ENCODE data around the gene CXCL14.

The CXCL14 gene

DNA sequence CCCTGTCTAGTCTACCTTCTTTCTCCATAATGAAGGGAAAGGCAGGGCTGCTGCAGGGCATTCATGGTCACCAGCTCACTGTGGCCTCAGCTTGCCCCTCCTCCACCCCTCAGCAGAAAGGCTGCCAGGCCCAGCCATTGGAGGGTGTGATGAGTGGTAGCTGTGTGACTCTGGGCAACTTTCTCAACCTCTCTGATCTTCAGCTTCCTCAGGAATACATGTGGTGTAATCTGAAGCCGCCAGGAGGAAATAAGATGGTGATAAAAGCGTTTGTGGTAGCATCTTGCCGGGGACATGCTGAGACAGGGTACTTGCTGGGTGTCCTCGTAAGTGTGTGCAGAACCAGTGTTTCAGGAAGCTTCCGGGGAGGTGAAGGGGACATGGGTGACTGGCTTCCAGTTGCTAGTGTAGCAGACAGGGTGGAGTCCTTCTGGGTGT is 9.8 kb downstream of the CXCL14 start:
- no peak overlapping the region for H3K4me3 ChIP-seq (ENCODE audit: extremely low read depth, insufficient read depth, low read length, poor library complexity, severe bottlenecking)
- WGBS, 2 experiments (ENCODE audit: insufficient coverage in 2 of 2): 89 to 98% methylated on average over 4 of the region's 5 CpGs
- no peaks in the 10 kb centered on the region for H3K36me3 ChIP-seq (ENCODE audit: control insufficient read depth, insufficient read depth, low read length)
- H3K27ac ChIP-seq (ENCODE audit: low read depth, low read length, severe bottlenecking): no peak overlapping the region
- H3K9me3 ChIP-seq (ENCODE audit: control insufficient read depth, low read length): no peaks in the 10 kb centered on the region
- peaks cover 20% of the 10 kb centered on the region for H3K4me1 ChIP-seq (ENCODE audit: control insufficient read depth, insufficient read depth, low read length, poor library complexity, severe bottlenecking)

DNA sequence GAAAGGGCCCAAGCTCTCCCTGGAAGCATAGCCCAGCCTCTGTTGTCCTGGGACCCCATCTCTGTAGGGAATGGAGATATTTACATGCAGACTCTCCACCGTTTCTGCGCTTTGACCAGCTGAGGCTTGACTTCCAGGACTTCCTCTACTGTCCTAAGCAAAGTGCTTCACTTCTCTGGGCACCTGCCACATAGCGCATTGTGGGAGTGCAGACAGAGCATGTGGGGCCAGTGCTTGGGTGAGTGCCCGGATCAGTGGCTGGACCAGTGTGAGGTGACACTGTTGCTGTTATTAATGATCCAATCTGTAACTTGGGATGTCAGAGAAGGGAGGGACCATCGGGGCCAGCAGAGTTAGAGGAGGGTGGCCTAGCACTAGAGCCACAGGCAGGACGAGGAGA is 10.5 kb downstream of the CXCL14 start:
- Histone ChIP-seq H3K4me3 (ENCODE audit: extremely low read depth, insufficient read depth, low read length, poor library complexity, severe bottlenecking) (no peak overlapping the region), H3K9me3 (ENCODE audit: control insufficient read depth, low read length) (no peaks in the 10 kb centered on the region), H3K36me3 (ENCODE audit: control insufficient read depth, insufficient read depth, low read length) (no peaks in the 10 kb centered on the region), H3K4me1 (ENCODE audit: control insufficient read depth, insufficient read depth, low read length, poor library complexity, severe bottlenecking) (peaks cover 20% of the 10 kb centered on the region), H3K27ac (ENCODE audit: low read depth, low read length, severe bottlenecking) (no peak overlapping the region)
- 87 to 95% methylated on average over 4 of the region's 6 CpGs for WGBS, 2 experiments (ENCODE audit: insufficient coverage in 2 of 2)

DNA sequence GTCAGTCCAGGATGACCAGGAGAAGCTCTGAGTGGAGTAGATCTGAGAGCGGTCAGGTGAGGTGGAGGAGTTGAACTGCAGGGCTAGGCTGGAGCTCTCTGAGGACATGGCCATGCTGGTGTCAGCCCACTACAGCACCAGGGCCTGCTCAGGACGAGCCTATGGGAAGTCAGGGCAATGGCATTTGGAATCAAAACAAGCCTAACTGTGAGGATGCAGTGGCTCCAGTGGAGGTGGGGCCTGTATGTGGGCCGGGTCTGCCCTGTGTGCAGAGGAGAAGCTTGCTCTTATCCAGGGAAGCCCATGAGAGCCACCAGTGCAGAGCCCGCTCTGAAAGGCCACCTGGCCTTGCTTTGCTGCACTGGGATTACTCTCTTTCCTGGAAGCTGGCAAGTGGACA is 11.1 kb downstream of the CXCL14 start:
- H3K27ac ChIP-seq (ENCODE audit: low read depth, low read length, severe bottlenecking): no peak overlapping the region
- H3K36me3 ChIP-seq (ENCODE audit: control insufficient read depth, insufficient read depth, low read length): no peaks in the 10 kb centered on the region
- H3K9me3 ChIP-seq (ENCODE audit: control insufficient read depth, low read length): no peaks in the 10 kb centered on the region
- no peak overlapping the region for H3K4me3 ChIP-seq (ENCODE audit: extremely low read depth, insufficient read depth, low read length, poor library complexity, severe bottlenecking)
- peaks cover 20% of the 10 kb centered on the region for H3K4me1 ChIP-seq (ENCODE audit: control insufficient read depth, insufficient read depth, low read length, poor library complexity, severe bottlenecking)
- 65 to 76% methylated on average over 4 of the region's 4 CpGs for WGBS, 2 experiments (ENCODE audit: insufficient coverage in 2 of 2)

DNA sequence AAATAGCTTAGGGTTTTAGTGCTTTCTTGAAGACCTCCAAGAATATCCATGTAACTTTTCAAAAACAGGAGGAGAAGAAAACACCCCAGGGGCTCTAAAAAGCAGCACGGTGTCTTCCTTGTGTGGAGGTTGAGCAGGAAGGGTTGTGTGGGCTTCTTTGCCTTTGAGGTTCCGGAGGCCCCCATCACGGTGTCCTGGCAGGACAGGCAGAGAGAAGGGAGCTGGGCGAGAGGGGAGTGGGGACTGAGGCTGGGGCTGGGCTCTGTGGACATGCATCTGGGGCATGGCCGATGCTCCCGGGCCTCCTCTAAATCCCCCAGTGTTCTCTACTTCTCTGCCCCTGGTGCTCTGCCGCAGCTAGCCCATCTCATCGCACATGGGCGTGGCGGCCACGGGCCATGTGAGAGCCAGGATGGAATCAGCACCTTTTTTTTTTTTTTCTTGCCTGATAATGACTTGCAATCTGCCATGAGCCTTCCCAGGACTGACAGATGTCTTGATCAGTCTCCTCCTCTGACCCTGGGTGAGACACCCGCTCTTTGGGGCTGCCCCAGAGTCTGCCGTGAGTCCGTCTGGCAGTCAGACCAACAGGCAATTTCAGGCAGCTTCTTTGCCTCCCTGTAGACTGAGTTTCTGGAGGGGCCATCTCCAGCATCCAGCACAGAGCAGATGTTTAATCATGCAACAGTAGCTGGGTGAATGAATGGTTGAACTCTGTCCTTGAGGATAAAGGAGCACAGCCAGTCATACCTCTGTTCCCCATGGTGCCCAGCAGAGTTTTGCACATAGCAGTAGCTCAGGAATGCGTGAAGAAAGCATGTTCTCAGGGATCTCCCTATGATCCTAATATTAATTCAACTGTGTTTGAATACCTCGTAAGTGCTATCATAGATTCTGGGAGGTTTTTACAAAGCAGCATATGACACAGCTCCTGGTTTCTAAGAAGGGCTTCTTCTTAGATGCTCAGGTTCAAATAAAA is 12.1 kb downstream of the CXCL14 start:
- no peaks in the 10 kb centered on the region for H3K36me3 ChIP-seq (ENCODE audit: control insufficient read depth, insufficient read depth, low read length)
- peaks cover 20% of the 10 kb centered on the region for H3K4me1 ChIP-seq (ENCODE audit: control insufficient read depth, insufficient read depth, low read length, poor library complexity, severe bottlenecking)
- no peaks in the 10 kb centered on the region for H3K9me3 ChIP-seq (ENCODE audit: control insufficient read depth, low read length)
- no peak overlapping the region for H3K4me3 ChIP-seq (ENCODE audit: extremely low read depth, insufficient read depth, low read length, poor library complexity, severe bottlenecking)
- 88 to 93% methylated on average over 15 of the region's 16 CpGs for WGBS, 2 experiments (ENCODE audit: insufficient coverage in 2 of 2)
- no peak overlapping the region for H3K27ac ChIP-seq (ENCODE audit: low read depth, low read length, severe bottlenecking)

DNA sequence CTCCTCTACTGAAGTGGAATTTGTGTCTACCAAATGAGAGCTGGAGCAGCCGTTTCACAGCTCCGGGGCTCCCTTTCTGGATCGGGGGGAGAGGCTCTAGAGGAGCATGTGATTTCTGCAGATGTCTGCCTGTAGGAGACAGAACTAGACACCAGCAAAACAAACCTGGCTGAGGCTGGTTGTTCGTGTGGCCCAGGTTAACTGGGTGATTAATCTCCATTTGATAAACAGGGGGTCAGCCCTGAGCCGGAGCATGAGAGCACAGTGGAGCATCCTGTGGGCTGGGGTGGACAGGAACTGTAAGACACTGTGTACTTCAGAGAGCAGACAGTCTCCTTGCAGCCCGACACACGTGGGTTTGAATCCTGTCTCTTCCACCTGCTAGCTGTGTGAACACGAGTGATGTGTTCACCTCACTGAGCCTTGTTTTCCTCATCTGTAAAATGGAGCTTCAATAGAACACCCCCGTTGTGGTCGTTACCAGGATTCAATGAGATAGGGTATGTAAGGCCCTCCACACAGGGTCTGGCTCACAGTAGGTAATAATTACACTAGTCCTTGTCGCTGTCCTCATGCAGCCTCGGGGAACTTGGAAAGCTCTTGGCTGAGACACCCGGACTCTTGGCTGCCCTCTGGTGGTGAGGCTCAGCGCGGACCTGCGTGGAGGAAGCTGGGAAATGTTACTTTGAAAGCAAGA is 12.9 kb downstream of the CXCL14 start:
- Histone ChIP-seq H3K36me3 (ENCODE audit: control insufficient read depth, insufficient read depth, low read length) (no peaks in the 10 kb centered on the region), H3K9me3 (ENCODE audit: control insufficient read depth, low read length) (no peaks in the 10 kb centered on the region), H3K27ac (ENCODE audit: low read depth, low read length, severe bottlenecking) (no peak overlapping the region), H3K4me1 (ENCODE audit: control insufficient read depth, insufficient read depth, low read length, poor library complexity, severe bottlenecking) (peaks cover 20% of the 10 kb centered on the region), H3K4me3 (ENCODE audit: extremely low read depth, insufficient read depth, low read length, poor library complexity, severe bottlenecking) (no peak overlapping the region)
- 55 to 83% methylated on average over 6 to 12 of the region's 16 CpGs for WGBS, 2 experiments (ENCODE audit: insufficient coverage in 2 of 2)

DNA sequence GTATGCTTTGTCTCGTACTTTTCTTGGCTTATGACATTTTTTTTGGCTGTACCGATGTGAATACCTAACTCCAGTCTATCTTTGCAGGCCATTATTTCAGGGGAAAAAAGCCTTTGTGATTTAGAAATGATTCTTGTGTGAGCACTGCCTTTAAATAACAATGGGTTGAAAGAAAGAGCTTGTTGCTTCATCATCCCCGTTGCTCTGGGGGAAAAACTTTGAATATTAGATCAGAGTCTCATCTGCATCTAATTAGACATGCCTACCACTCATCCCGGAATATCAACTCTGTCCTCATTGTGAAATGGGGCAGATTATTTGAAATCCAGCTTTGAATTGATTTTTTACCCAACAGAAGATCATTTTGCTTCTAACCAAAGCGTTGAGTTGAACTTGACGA is 13.5 kb downstream of the CXCL14 start:
- Histone ChIP-seq H3K36me3 (ENCODE audit: control insufficient read depth, insufficient read depth, low read length) (no peaks in the 10 kb centered on the region), H3K4me1 (ENCODE audit: control insufficient read depth, insufficient read depth, low read length, poor library complexity, severe bottlenecking) (peaks cover 20% of the 10 kb centered on the region), H3K27ac (ENCODE audit: low read depth, low read length, severe bottlenecking) (no peak overlapping the region), H3K4me3 (ENCODE audit: extremely low read depth, insufficient read depth, low read length, poor library complexity, severe bottlenecking) (no peak overlapping the region), H3K9me3 (ENCODE audit: control insufficient read depth, low read length) (no peaks in the 10 kb centered on the region)
- WGBS, 2 experiments (ENCODE audit: insufficient coverage in 2 of 2): 61 to 68% methylated on average over 2 to 3 of the region's 6 CpGs

DNA sequence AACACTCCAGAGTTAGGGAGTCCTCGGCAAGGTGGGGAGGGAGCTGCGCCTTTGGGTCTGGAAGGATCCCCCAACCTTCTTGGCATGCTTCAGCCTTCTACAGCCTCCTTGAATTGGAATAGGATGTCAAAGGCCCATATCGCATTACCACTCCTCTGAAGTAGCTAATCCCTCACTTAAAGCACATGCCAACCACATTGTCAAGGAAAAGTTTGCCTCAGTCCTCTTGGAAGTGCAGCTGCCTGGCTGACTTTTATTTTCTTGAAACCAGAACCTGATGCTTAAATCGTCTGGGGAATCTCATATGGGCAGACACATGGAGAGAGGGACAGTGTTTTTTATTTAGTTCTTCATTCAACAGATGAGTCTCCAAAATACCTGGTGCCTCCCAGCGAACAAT is 14.5 kb downstream of the CXCL14 start:
- WGBS, 2 experiments (ENCODE audit: insufficient coverage in 2 of 2): 59 to 70% methylated on average over 2 to 3 of the region's 5 CpGs
- H3K27ac ChIP-seq (ENCODE audit: low read depth, low read length, severe bottlenecking): no peak overlapping the region

DNA sequence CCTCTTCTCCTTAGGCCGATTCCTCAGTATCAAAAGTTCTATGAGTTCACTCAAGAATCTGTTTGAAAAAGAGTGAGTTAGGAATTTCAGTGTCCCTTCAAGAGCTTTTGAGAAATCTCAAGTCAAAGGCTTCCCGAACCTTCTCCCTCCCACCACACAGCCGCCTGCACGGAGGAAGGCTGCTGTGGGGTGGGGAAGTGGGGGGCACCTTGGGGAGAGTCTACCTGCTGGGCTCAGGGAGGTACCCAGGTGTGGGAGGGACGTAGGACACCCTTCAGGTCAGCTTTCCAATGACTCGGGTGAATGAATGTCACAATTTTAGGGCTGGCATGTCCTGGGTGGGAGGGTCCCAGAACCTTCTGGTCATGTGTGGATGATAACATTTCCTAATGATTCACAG is 17.5 kb downstream of the CXCL14 start:
- 53 to 94% methylated on average over 2 of the region's 6 CpGs for WGBS, 2 experiments (ENCODE audit: insufficient coverage in 2 of 2)
- no peaks in the 10 kb centered on the region for H3K9me3 ChIP-seq (ENCODE audit: control insufficient read depth, low read length)
- no peak overlapping the region for H3K4me3 ChIP-seq (ENCODE audit: extremely low read depth, insufficient read depth, low read length, poor library complexity, severe bottlenecking)
- no peaks in the 10 kb centered on the region for H3K4me1 ChIP-seq (ENCODE audit: control insufficient read depth, insufficient read depth, low read length, poor library complexity, severe bottlenecking)
- no peak overlapping the region for H3K27ac ChIP-seq (ENCODE audit: low read depth, low read length, severe bottlenecking)
- no peaks in the 10 kb centered on the region for H3K36me3 ChIP-seq (ENCODE audit: control insufficient read depth, insufficient read depth, low read length)

More for the DNA sequence above, 14.5 kb downstream of the CXCL14 start:
- H3K4me3 ChIP-seq (ENCODE audit: extremely low read depth, insufficient read depth, low read length, poor library complexity, severe bottlenecking): no peak overlapping the region
- no peaks in the 10 kb centered on the region for H3K9me3 ChIP-seq (ENCODE audit: control insufficient read depth, low read length)
- peaks cover 20% of the 10 kb centered on the region for H3K4me1 ChIP-seq (ENCODE audit: control insufficient read depth, insufficient read depth, low read length, poor library complexity, severe bottlenecking)
- H3K36me3 ChIP-seq (ENCODE audit: control insufficient read depth, insufficient read depth, low read length): no peaks in the 10 kb centered on the region

DNA sequence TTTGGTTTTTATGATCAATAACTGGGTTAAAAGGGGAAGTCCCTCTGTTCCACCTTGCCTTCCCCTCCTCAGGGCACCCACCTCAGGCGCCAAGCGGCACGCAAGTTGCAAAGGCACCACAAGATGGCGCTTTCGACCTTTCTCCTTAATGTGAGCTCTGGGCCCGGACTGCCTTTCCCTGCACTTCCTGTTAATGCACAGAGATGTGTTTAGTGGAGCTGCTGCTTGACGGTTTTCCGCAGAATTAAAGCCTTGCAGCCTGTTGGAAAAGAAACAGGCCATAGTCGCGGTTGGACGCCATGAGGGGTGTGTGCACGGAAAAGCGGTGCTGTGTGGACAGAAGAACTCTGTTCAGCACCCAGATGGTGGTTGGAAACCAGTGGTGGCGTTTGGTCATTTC is 17.9 kb downstream of the CXCL14 start:
- Histone ChIP-seq H3K36me3 (ENCODE audit: control insufficient read depth, insufficient read depth, low read length) (no peaks in the 10 kb centered on the region), H3K27ac (ENCODE audit: low read depth, low read length, severe bottlenecking) (no peak overlapping the region), H3K4me3 (ENCODE audit: extremely low read depth, insufficient read depth, low read length, poor library complexity, severe bottlenecking) (no peak overlapping the region), H3K4me1 (ENCODE audit: control insufficient read depth, insufficient read depth, low read length, poor library complexity, severe bottlenecking) (no peaks in the 10 kb centered on the region), H3K9me3 (ENCODE audit: control insufficient read depth, low read length) (no peaks in the 10 kb centered on the region)
- WGBS, 2 experiments (ENCODE audit: insufficient coverage in 2 of 2): 13 to 23% methylated on average over 9 to 11 of the region's 14 CpGs

DNA sequence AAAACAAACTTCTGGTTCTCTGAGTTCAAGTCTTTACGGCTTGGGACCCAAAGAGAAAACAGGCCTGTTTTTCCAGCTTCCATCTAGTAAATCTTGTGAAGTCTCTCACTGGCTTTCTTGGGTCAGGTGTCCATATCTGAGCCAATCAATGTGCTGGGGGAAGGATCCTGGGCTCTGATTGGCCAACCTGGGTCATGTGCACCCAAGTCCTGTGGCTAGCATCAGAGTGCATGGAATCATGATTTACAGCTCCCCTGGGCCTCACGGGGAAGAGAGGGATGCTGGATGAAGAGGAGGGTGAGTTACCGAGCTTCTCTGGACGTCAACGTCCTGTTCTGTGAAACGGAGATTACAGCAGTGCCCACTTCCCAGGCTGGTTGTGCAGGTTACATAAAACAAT is 19.4 kb downstream of the CXCL14 start:
- Histone ChIP-seq H3K27ac (ENCODE audit: low read depth, low read length, severe bottlenecking) (no peak overlapping the region), H3K36me3 (ENCODE audit: control insufficient read depth, insufficient read depth, low read length) (no peaks in the 10 kb centered on the region), H3K4me1 (ENCODE audit: control insufficient read depth, insufficient read depth, low read length, poor library complexity, severe bottlenecking) (no peaks in the 10 kb centered on the region), H3K9me3 (ENCODE audit: control insufficient read depth, low read length) (no peaks in the 10 kb centered on the region), H3K4me3 (ENCODE audit: extremely low read depth, insufficient read depth, low read length, poor library complexity, severe bottlenecking) (no peak overlapping the region)
- 85 to 86% methylated on average over 3 to 6 of the region's 6 CpGs for WGBS, 2 experiments (ENCODE audit: insufficient coverage in 2 of 2)

Data from mesodermal cell (in vitro differentiated cells).